Osteoblast (primary cell): Measurements from ENCODE around the gene GRB10. TPM values are rescaled to one million over a fixed set of nuclear protein-coding genes. Genes with fewer than 3 reads are reported as not detected.

Experiments used
- DNase-seq: peaks from one replicate; pipeline ENCODE4 v3.0.0; 2011; ENCODE audit warnings: low spot score, mixed read lengths; ENCODE audit not compliant: insufficient read length; ENCODE audit errors: missing footprints
- H2AFZ ChIP-seq: 2 replicates; pipeline ENCODE4 v1.6.0; 2011; ENCODE audit warnings: mild to moderate bottlenecking, low read length
- H3K27ac ChIP-seq: 2 replicates; pipeline ENCODE4 v1.5.1; 2011; ENCODE audit warnings: mild to moderate bottlenecking, low read depth, low read length, moderate library complexity
- H3K27me3 ChIP-seq: 2 replicates; pipeline ENCODE4 v1.6.0; 2012; ENCODE audit warnings: mild to moderate bottlenecking, control low read depth, inconsistent platforms, low read length, moderate library complexity; ENCODE audit not compliant: insufficient read depth
- H3K36me3 ChIP-seq: 2 replicates; pipeline ENCODE4 v1.5.1; 2011; ENCODE audit warnings: mild to moderate bottlenecking, low read length, control low read depth, moderate library complexity; ENCODE audit not compliant: insufficient read depth
- H3K4me1 ChIP-seq: 2 replicates; pipeline ENCODE4 v1.5.1; 2011; ENCODE audit warnings: mild to moderate bottlenecking, low read length, control low read depth, moderate library complexity; ENCODE audit not compliant: insufficient read depth
- H3K4me2 ChIP-seq: 2 replicates; pipeline ENCODE4 v1.6.0; 2011; ENCODE audit warnings: mild to moderate bottlenecking, low read length; ENCODE audit not compliant: insufficient read depth
- H3K4me3 ChIP-seq: fragments of 200-600 bp; sonication (generic); 3 replicates; pipeline ENCODE4 v1.5.1; 2012; ENCODE audit warnings: mild to moderate bottlenecking, low read length, inconsistent platforms; ENCODE audit not compliant: insufficient read depth
- H3K79me2 ChIP-seq: 2 replicates; pipeline ENCODE4 v1.6.0; 2012; ENCODE audit warnings: mild to moderate bottlenecking, low read length, control low read depth, inconsistent platforms; ENCODE audit not compliant: insufficient read depth
- H3K9me3 ChIP-seq: 2 replicates; pipeline ENCODE4 v1.5.1; 2011; ENCODE audit warnings: low read depth, low read length, control low read depth
- H4K20me1 ChIP-seq: 2 replicates; pipeline ENCODE4 v1.6.0; 2012; ENCODE audit warnings: mild to moderate bottlenecking, low read length, control low read depth; ENCODE audit not compliant: insufficient read depth
- CTCF ChIP-seq: IDR thresholded peaks from 2 replicates; pipeline ENCODE4 v1.5.1; 2011; ENCODE audit warnings: mild to moderate bottlenecking, low read depth, low read length, moderate library complexity; ENCODE audit errors: extremely low read depth
- total RNA-seq: library from RNA; depleted of rRNA; stranded (reverse); fragments of >200 nt; gene quantifications from 2 replicates; pipeline ENCODE4 v1.2.3, GENCODE V29; 2012

GRB10 gene
- total RNA-seq, 1 donor = 62.6 TPM

DNA sequence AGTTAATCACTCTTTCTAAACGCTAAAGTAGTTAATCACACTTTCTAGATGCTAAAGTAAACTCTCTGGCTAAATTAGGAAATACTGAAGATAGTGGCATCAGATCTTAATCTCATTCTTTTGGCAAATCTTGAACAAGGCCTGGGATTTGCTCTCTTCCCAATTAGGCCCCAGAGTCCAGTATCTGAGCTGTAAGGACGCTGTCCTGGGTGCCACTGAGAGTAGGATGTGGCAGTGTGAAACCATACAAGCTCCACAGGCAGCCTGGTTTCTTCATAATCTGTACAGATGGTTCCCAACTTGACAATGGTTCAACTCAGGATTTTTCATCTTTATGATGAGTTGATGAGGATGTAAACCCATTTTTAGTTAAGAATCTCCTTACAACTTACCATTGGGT lies 36.9 kb downstream of the GRB10 start:
- Histone ChIP-seq H3K79me2 (peaks cover 84% of the 10 kb centered on the region), H3K27ac (no peak overlapping the region), H3K9me3 (no peaks in the 10 kb centered on the region), H3K4me1 (no peaks in the 10 kb centered on the region), H4K20me1 (peaks cover 46% of the 10 kb centered on the region), H3K4me3 (no peak overlapping the region), H3K27me3 (no peaks in the 10 kb centered on the region), H3K4me2 (no peak overlapping the region), H2AFZ (no peak overlapping the region), H3K36me3 (peaks cover 16% of the 10 kb centered on the region)
- TF ChIP-seq CTCF = no peak
- DNase-seq = no peak

DNA sequence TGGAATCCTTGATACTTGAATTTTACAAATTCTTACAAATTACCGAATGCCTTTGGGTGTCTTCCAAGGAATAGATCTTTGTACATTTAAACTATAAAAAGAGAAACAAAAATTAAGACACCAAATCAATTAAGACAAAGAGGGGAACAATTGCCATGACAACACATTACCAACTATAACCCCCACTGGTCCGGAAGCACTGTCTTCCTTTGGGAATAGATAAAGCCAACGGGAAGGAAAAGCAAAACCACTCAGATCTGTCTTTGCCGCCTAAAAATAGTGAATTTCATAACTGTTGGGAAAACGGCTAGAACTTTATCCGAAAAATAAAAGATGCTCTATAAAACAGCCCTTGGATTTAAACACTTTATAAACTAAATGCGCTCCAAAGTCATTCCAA lies 37.4 kb downstream of the GRB10 start:
- Histone ChIP-seq H3K36me3 (peaks cover 16% of the 10 kb centered on the region), H4K20me1 (peaks cover 42% of the 10 kb centered on the region)

GRCh38 chr7:50743893-50744292 lies 38.8 kb downstream of the GRB10 start:
- peaks cover 13% of the 10 kb centered on the region for H3K36me3 ChIP-seq
- H3K4me2 ChIP-seq = no peak overlapping the region
- TF ChIP-seq CTCF = no peak
- H3K4me1 ChIP-seq = no peaks in the 10 kb centered on the region
- H3K27ac ChIP-seq = no peak overlapping the region
- peaks cover 45% of the 10 kb centered on the region for H4K20me1 ChIP-seq
- H3K4me3 ChIP-seq = no peak overlapping the region
- H2AFZ ChIP-seq = no peak overlapping the region
- H3K27me3 ChIP-seq = no peaks in the 10 kb centered on the region
- H3K79me2 ChIP-seq = peaks cover 88% of the 10 kb centered on the region
- H3K9me3 ChIP-seq = no peaks in the 10 kb centered on the region
- DNase-seq = no peak

More for the DNA sequence above, 37.4 kb downstream of the GRB10 start:
- H2AFZ ChIP-seq = no peak overlapping the region
- TF ChIP-seq CTCF = no peak
- H3K27me3 ChIP-seq = no peaks in the 10 kb centered on the region
- H3K4me2 ChIP-seq = no peak overlapping the region
- H3K79me2 ChIP-seq = peaks cover 84% of the 10 kb centered on the region
- H3K9me3 ChIP-seq = no peaks in the 10 kb centered on the region
- no peak overlapping the region for H3K4me3 ChIP-seq
- no peak for DNase-seq
- H3K27ac ChIP-seq = no peak overlapping the region
- no peaks in the 10 kb centered on the region for H3K4me1 ChIP-seq

GRCh38 chr7:50743016-50743415 lies 39.7 kb downstream of the GRB10 start:
- H3K4me1 ChIP-seq = no peaks in the 10 kb centered on the region
- H3K4me2 ChIP-seq = no peak overlapping the region
- no peak for DNase-seq
- peaks cover 39% of the 10 kb centered on the region for H4K20me1 ChIP-seq
- peaks cover 89% of the 10 kb centered on the region for H3K79me2 ChIP-seq
- H3K36me3 ChIP-seq = peaks cover 11% of the 10 kb centered on the region
- no peak overlapping the region for H2AFZ ChIP-seq
- no peak for TF ChIP-seq CTCF
- H3K27me3 ChIP-seq = no peaks in the 10 kb centered on the region
- no peak overlapping the region for H3K4me3 ChIP-seq
- H3K9me3 ChIP-seq = no peaks in the 10 kb centered on the region
- H3K27ac ChIP-seq = no peak overlapping the region
